PC-3 (cell line): ENCODE measurements around the gene RBBP9. TPM values are rescaled to one million over a fixed set of nuclear protein-coding genes. Genes with fewer than 3 reads are reported as not detected.

ENCODE experiments used
- ATAC-seq: fragments of 200-7000 bp; cut with Tn5 transposase; 2 replicates; pipeline ENCODE4 v1.9.1; 2020; ENCODE audit warnings: mild to moderate bottlenecking, moderate library complexity
- BruUV-seq: library from RNA; stranded (reverse); fragments of 400-500 nt; replicated peaks from 2 replicates; lab custom pipeline; 2021; lab: Mats Ljungman, UMichigan
- CTCF ChIA-PET: fragments of 300-600 bp; sonication (Branson Sonifier 250); formaldehyde crosslinking; loops from one replicate; lab custom pipeline; 2022; ENCODE audit warnings: antibody characterized with exemption; lab: Charles Lee
- POLR2A ChIA-PET: fragments of 300-600 bp; sonication (Branson Sonifier 250); formaldehyde crosslinking; loops from one replicate; lab custom pipeline; 2022; ENCODE audit warnings: antibody characterized with exemption; ENCODE audit not compliant: unreplicated experiment; lab: Charles Lee
- DNase-seq: peaks from one replicate; pipeline ENCODE4 v3.0.0-alpha.2; 2015
- H2AFZ ChIP-seq: fragments of 300-600 bp; sonication (generic); 2 replicates; pipeline ENCODE4 v1.6.0; 2016; ENCODE audit warnings: antibody characterized with exemption, low read length
- H3F3A ChIP-seq: fragments of 300-600 bp; sonication (generic); one replicate; pipeline ENCODE4 v1.6.0; 2017; ENCODE audit warnings: antibody characterized with exemption, low read length, control low read depth, mild to moderate bottlenecking; ENCODE audit not compliant: unreplicated experiment
- H3K27ac ChIP-seq: fragments of 300-600 bp; sonication (generic); 2 replicates; pipeline ENCODE4 v1.5.1; 2016; ENCODE audit warnings: mild to moderate bottlenecking, low read length
- H3K27me3 ChIP-seq: fragments of 300-600 bp; sonication (generic); 2 replicates; pipeline ENCODE4 v1.6.1; 2016; ENCODE audit warnings: low read length, mixed read lengths
- H3K36me3 ChIP-seq: fragments of 300-600 bp; sonication (generic); 2 replicates; pipeline ENCODE4 v1.6.1; 2016; ENCODE audit warnings: low read depth, mixed run types, low read length, mixed read lengths
- H3K4me1 ChIP-seq: fragments of 300-600 bp; sonication (generic); 2 replicates; pipeline ENCODE4 v1.5.1; 2016; ENCODE audit warnings: low read length; ENCODE audit not compliant: insufficient read depth
- H3K4me2 ChIP-seq: fragments of 300-600 bp; sonication (generic); 2 replicates; pipeline ENCODE4 v1.6.0; 2016; ENCODE audit warnings: low read length
- H3K4me3 ChIP-seq: fragments of 300-600 bp; sonication (generic); 2 replicates; pipeline ENCODE4 v1.5.1; 2016; ENCODE audit warnings: mild to moderate bottlenecking, low read length, mixed read lengths
- H3K79me2 ChIP-seq: fragments of 300-600 bp; sonication (generic); 2 replicates; pipeline ENCODE4 v1.6.1; 2017; ENCODE audit warnings: low read length, mixed read lengths
- H3K9ac ChIP-seq: fragments of 300-600 bp; sonication (generic); 2 replicates; pipeline ENCODE4 v1.6.0; 2016; ENCODE audit warnings: mild to moderate bottlenecking, low read length
- H3K9me2 ChIP-seq: fragments of 300-600 bp; sonication (generic); replicated peaks from 2 replicates; pipeline ENCODE4 v1.6.1; 2016; ENCODE audit warnings: mixed run types, low read length, mixed read lengths
- H3K9me3 ChIP-seq: fragments of 300-600 bp; sonication (generic); 2 replicates; pipeline ENCODE4 v1.6.1; 2016; ENCODE audit warnings: low read length, mixed read lengths
- H4K20me1 ChIP-seq: fragments of 300-600 bp; sonication (generic); 2 replicates; pipeline ENCODE4 v1.6.1; 2016; ENCODE audit warnings: low read length, mixed read lengths
- CTCF ChIP-seq: fragments of 300-600 bp; sonication (generic); conservative IDR thresholded peaks from 2 replicates; pipeline ENCODE4 v1.5.1; 2017; ENCODE audit warnings: antibody characterized with exemption, low read depth, mild to moderate bottlenecking, low read length
- EZH2 ChIP-seq: fragments of 300-600 bp; sonication (generic); IDR thresholded peaks from one replicate; pipeline ENCODE4 v1.6.1; 2017; ENCODE audit warnings: antibody characterized with exemption, mild to moderate bottlenecking, low read length; ENCODE audit not compliant: unreplicated experiment
- EZH2phosphoT487 ChIP-seq: fragments of 300-600 bp; sonication (generic); IDR thresholded peaks from 2 replicates; pipeline ENCODE4 v1.6.1; 2018; ENCODE audit warnings: mild to moderate bottlenecking, antibody characterized with exemption, low read length, borderline replicate concordance
- intact Hi-C: fragments of 100-400 bp; cut with micrococcal nuclease; formaldehyde crosslinking; loops from 2 replicates; pipeline ENCODE4 v1.9.0; 2023
- microRNA-seq: library from miRNA; unstranded; fragments of <30 nt; microRNA quantifications from one replicate; pipeline ENCODE4 v1.1.0, GENCODE V29; 2020; ENCODE audit not compliant: unreplicated experiment
- total RNA-seq: library from RNA; depleted of rRNA; stranded (reverse); fragments of >200 nt; gene quantifications from 2 replicates; pipeline ENCODE4 v1.2.3, GENCODE V29; 2014; rRNA removed

The RBBP9 gene
- total RNA-seq, 1 experiment from 2014 or later, result 22.8 TPM

GRCh38 chr20:18443886-18444285 is 53.1 kb downstream of the RBBP9 start:
- Histone ChIP-seq H3F3A (no peaks in the 10 kb centered on the region), H3K27ac (no peak overlapping the region), H3K9ac (no peak overlapping the region), H3K79me2 (no peaks in the 10 kb centered on the region), H3K4me3 (no peak overlapping the region), H2AFZ (no peak overlapping the region), H3K9me2 (no peaks in the 10 kb centered on the region), H3K4me1 (no peaks in the 10 kb centered on the region), H3K9me3 (no peaks in the 10 kb centered on the region), H3K36me3 (no peaks in the 10 kb centered on the region), H3K4me2 (no peak overlapping the region), H3K27me3 (no peaks in the 10 kb centered on the region), H4K20me1 (no peaks in the 10 kb centered on the region)
- BruUV-seq, result no TSS peak
- DNase-seq, result no peak
- CTCF ChIA-PET, result no interaction called here
- POLR2A ChIA-PET, result no interaction called here
- no peak for ATAC-seq
- intact Hi-C loops, result no loop called here
- TF ChIP-seq EZH2 (no peak), EZH2phosphoT487 (no peak), CTCF (no peak)

GRCh38 chr20:18440403-18440802 is 56.6 kb downstream of the RBBP9 start:
- CTCF ChIA-PET, result no interaction called here
- H2AFZ ChIP-seq, result no peak overlapping the region
- no peaks in the 10 kb centered on the region for H3K79me2 ChIP-seq
- H3K9me3 ChIP-seq, result no peaks in the 10 kb centered on the region
- intact Hi-C loops, result no loop called here
- no peak overlapping the region for H3K4me2 ChIP-seq
- no peaks in the 10 kb centered on the region for H3K36me3 ChIP-seq
- no peak for DNase-seq
- BruUV-seq, result no TSS peak
- TF ChIP-seq EZH2phosphoT487 (no peak), CTCF (no peak), EZH2 (no peak)
- POLR2A ChIA-PET, result no interaction called here
- H3K9me2 ChIP-seq, result no peaks in the 10 kb centered on the region
- no peaks in the 10 kb centered on the region for H3K4me1 ChIP-seq
- H3K4me3 ChIP-seq, result no peak overlapping the region
- H3K9ac ChIP-seq, result no peak overlapping the region
- ATAC-seq, result no peak
- no peaks in the 10 kb centered on the region for H4K20me1 ChIP-seq
- H3F3A ChIP-seq, result no peaks in the 10 kb centered on the region
- H3K27ac ChIP-seq, result no peak overlapping the region
- H3K27me3 ChIP-seq, result no peaks in the 10 kb centered on the region

- Histone ChIP-seq H2AFZ (no peak overlapping the region), H3K27ac (no peak overlapping the region), H3K4me2 (no peak overlapping the region), H4K20me1 (no peaks in the 10 kb centered on the region), H3F3A (no peaks in the 10 kb centered on the region), H3K9me2 (no peaks in the 10 kb centered on the region), H3K4me1 (no peaks in the 10 kb centered on the region), H3K9ac (no peak overlapping the region), H3K9me3 (no peaks in the 10 kb centered on the region), H3K27me3 (no peaks in the 10 kb centered on the region), H3K4me3 (no peak overlapping the region), H3K79me2 (no peaks in the 10 kb centered on the region), H3K36me3 (no peaks in the 10 kb centered on the region)
- DNase-seq, result no peak
- POLR2A ChIA-PET, result no interaction called here
- CTCF ChIA-PET, result no interaction called here
- no TSS peak for BruUV-seq
- no peak for ATAC-seq
- no peak for TF ChIP-seq EZH2phosphoT487
- no peak for TF ChIP-seq EZH2
- no peak for TF ChIP-seq CTCF
- intact Hi-C loops, result no loop called here
Observed at GRCh38 chr20:18436847-18437246, 60.2 kb downstream of the RBBP9 start.

Small RNAs within 50 kb of the gene (microRNA-seq; reads per million reads assigned to microRNA genes)
- 1.3 reads per million for gene MIR3192

Other genes starting within 250 kb of the RBBP9 start
- gene ZNF133, start 208.7 kb downstream of the RBBP9 start, total RNA-seq, result 16.3 and 17.1 TPM in 2 replicates
- gene DZANK1, start 30.2 kb downstream of the RBBP9 start, total RNA-seq, result 2.6 and 3.2 TPM in 2 replicates
- gene POLR3F, start 29.8 kb downstream of the RBBP9 start, total RNA-seq, result 28.2 and 31.8 TPM in 2 replicates
- gene SEC23B, start 10.7 kb upstream of the RBBP9 start, total RNA-seq, result 82.1 and 89.5 TPM in 2 replicates
- gene SMIM26, start 70.2 kb upstream of the RBBP9 start, total RNA-seq, result 76.7 and 83.6 TPM in 2 replicates
- 101 and 124 TPM in 2 replicates for gene DTD1, start 90.8 kb upstream of the RBBP9 start, total RNA-seq